GM12864 (cell line): ENCODE data around the gene FAM9C.
A peak's percentile ranks its signal among the peaks of the same experiment; 100 is the strongest.

Source experiments
- DNase-seq: peaks from one replicate; pipeline ENCODE4 v3.0.0-alpha.2; 2011; ENCODE audit warnings: low read depth
- H3K4me3 ChIP-seq: 2 replicates; pipeline ENCODE4 v1.5.1; 2011; ENCODE audit warnings: mild to moderate bottlenecking, low read depth, low read length, control low read depth
- TF ChIP-seq, protein P1 (sequence below): IDR thresholded peaks from 2 replicates; pipeline ENCODE4 v1.5.1; 2011; ENCODE audit warnings: low read depth, mild to moderate bottlenecking, moderate library complexity, low read length, control low read depth, inconsistent platforms; ENCODE audit errors: missing control alignments

The FAM9C gene

DNA sequence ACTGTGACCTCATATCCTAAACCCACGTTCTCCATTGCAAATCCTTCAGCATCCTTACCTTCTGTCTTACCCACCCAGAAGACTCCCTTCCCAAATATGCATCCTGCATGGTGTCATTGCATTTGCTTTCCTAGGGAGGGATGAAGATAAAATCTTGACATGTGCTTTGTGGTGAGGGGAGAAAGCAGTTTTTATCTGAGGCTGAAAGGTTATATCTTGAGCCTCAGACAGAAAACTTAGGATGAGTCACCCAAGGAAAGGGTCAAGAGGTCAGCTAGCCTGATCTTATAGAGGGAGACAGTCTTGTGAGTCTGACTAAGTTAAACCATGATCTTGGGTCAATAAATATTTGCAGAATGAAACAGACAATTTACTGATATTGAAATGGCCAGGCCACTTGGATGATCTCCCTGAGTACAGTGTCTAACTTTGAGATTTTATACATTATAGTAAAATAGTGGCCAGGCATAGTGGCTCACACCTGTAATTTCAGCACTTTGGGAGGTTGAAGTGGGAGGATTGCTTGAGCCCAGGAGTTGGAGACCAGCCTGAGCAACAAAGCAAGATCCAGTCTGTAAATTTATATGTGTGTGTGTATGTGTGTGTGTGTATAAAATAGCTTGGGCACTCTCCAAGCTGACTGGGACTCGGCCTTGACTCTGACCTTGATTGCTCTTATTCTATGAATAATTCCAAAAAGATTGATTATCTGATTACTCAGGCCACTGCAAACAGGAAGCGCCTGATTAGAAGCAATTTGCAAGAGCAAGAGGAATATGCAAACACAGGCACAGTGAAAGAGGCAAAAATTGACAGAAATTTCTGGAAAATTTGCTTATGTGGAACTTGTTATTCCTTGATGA, 15.4 kb upstream of the FAM9C start:
- TF ChIP-seq, protein P1, sequence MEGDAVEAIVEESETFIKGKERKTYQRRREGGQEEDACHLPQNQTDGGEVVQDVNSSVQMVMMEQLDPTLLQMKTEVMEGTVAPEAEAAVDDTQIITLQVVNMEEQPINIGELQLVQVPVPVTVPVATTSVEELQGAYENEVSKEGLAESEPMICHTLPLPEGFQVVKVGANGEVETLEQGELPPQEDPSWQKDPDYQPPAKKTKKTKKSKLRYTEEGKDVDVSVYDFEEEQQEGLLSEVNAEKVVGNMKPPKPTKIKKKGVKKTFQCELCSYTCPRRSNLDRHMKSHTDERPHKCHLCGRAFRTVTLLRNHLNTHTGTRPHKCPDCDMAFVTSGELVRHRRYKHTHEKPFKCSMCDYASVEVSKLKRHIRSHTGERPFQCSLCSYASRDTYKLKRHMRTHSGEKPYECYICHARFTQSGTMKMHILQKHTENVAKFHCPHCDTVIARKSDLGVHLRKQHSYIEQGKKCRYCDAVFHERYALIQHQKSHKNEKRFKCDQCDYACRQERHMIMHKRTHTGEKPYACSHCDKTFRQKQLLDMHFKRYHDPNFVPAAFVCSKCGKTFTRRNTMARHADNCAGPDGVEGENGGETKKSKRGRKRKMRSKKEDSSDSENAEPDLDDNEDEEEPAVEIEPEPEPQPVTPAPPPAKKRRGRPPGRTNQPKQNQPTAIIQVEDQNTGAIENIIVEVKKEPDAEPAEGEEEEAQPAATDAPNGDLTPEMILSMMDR: no peak
- DNase-seq: no peak
- no peak overlapping the region for H3K4me3 ChIP-seq

DNA sequence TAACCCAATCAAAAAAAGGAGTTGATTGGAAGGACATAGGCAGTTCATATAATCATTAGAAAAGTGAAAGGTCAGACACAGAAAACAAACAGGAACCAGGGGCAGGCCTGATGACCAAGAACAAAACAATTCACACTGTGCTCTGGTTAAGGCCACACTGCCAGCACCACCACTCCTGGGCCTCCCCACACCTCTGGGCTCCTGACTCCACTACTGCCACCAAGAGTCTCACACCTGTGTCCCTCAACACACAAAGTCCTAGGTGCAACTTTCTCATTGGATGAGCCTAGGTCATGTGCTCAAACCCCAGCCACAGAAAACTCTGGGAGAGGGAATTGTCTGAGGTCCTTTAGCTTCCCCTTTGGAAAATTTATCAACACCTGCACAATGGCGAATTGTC, 11.1 kb upstream of the FAM9C start:
- no peak overlapping the region for H3K4me3 ChIP-seq
- no peak for DNase-seq
- TF ChIP-seq, protein P1: no peak

DNA sequence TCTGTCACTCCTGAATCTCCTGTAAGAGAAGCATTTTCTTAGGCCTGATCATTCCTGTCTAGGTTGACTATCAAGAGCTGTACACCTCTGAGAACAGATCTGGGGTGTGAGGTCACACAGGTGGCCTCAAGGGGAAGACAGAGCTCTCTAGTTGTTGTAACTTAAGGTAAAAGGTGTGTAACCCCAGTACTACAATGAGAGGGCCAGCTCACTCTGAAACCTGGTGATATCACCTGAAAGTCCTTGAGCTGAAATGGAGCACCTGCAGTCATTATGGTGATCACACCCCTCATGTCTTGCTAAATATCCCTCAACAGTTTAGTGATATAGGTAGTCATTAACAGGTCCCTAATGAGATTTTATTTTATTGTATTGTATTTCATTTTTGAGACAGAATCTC, 8.8 kb upstream of the FAM9C start:
- no peak for DNase-seq
- TF ChIP-seq, protein P1: no peak
- no peak overlapping the region for H3K4me3 ChIP-seq

DNA sequence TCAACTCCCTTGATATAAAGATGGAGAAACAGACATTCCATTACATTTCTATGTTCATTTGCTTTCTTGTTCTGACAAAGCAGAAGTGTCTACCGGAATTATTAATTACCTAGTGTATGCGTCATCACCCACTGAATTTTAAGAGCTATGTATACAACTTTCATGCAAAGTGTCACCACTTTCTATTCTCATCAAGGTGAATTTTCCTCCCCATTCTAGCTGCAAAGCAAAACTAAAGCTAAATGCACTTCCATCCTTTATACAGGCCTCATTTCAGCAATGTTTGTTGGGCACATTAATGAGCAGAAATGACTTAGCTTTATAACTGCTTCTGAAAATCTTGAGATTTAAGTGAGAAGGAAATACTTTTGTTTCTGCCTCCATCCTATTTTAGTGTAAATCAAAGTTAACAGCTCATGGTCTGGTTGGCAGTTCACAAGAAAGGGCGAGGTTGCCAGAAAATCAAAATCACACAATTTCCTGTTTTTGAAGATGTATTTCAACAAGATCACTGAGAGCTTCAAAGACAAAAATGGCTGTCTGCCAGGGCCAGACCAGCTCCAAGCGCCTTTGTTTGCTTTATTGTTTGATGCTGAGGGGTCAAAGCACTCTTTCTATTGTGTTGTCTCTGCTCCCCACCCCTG, 7.2 kb upstream of the FAM9C start:
- peak; percentile 39 for DNase-seq
- TF ChIP-seq, protein P1: no peak
- H3K4me3 ChIP-seq: no peak overlapping the region

DNA sequence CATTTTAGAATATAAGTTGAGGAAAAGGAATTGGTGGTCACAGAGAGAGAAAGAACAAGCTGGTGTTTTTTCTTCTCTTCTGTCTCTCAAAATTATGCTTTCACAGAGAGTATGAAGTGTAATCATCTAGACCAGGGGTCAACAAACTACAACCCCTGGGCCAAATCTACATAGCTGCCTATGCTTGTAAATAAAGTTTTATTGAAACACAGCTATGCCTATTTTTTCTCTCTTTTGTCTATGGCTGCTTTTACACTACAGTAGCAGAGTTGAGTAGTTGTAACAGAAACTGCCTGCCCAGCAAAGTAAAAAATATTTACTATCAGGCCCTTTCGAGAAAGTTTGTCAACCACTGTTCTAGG, 6.7 kb upstream of the FAM9C start:
- TF ChIP-seq, protein P1: no peak
- no peak overlapping the region for H3K4me3 ChIP-seq
- DNase-seq: no peak

DNA sequence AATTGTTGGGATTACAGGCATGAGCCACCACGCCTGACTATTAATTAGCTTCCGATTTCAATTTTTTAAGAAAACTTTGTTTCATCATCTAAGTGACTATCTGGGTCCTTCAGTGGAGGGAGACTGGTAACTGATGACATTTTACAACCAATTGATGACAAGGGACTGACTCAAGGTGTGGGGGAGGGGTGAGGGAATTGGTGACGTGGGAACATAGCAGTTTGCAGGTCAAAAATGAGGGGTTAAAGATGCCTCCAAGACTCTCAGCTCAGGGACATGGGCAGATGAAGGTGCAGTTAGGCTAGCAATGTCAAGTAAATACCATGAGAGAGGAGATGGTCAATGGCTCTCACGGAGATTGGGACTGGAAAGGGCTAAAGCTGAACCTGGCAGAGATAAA, 5.7 kb upstream of the FAM9C start:
- TF ChIP-seq, protein P1: no peak
- DNase-seq: no peak

More for the DNA sequence above, 5.7 kb upstream of the FAM9C start:
- H3K4me3 ChIP-seq: no peak overlapping the region
